ENCODE results near the gene C11orf97. TPM values are rescaled to one million over a fixed set of nuclear protein-coding genes. Genes with fewer than 3 reads are reported as not detected.
"Not testable (repeated sequence)": the region's sequence is repeated elsewhere in the genome, so short reads cannot be mapped to it uniquely, and the experiment has no call there.

C11orf97 gene
- total and polyA plus RNA-seq, 2 of the 8 experiments (the other 6 are each of a cell fraction or from before 2014, with no cell fraction given) = not detected

DNA sequence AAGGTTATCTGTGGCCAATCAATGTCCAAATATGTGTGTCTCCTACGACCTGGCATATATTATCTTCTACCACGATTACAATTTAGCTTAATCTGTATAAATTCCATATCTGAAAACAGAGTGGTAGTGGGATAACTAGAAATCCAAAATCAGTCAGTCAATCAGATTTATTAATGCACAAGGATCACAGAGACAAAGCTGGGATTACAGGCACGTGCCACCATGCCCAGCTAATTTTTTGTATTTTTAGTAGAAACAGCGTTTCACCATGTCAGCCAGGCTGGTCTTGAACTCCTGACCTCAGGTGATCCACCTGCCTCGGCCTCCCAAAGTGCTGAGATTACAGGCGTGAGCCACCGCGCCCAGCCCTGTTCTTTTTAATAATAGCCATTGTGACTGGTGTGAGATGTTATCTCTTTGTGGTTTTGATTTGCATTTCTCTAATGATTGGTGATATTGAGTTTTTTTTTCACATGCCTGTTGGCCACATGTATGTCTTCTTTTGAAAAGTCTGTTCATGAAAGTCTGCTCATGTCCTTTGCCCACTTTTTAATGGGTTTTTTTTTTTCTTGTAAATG is 43.6 kb downstream of the C11orf97 start:
- H2BK20ac ChIP-seq (ENCODE audit: low read length); H3K9me3 ChIP-seq (ENCODE audit: insufficient read depth in 2 of 2, low read depth in 1 of 2, low read length in 1 of 2); H3K4me2 ChIP-seq (ENCODE audit: insufficient read depth in 1 of 2, low read depth in 2 of 2, low read length in 2 of 2); H3K56ac ChIP-seq (replicated peaks; ENCODE audit: insufficient read length, low read depth, low read length); H2BK12ac ChIP-seq (ENCODE audit: low read depth, low read length); H3K27me3 ChIP-seq (replicated peaks in 1 of 4; ENCODE audit: control insufficient read depth in 3 of 4, extremely low read depth in 1 of 4, insufficient read depth in 3 of 4, low read length in 3 of 4); H3K79me2 ChIP-seq (ENCODE audit: control insufficient read depth in 1 of 2, insufficient read depth in 2 of 2, low read length in 2 of 2); H3K4me1 ChIP-seq (replicated peaks in 1 of 4; ENCODE audit: control insufficient read depth in 3 of 4, insufficient read depth in 4 of 4, low read length in 3 of 4); H3K36me3 ChIP-seq (ENCODE audit: control insufficient read depth in 2 of 4, insufficient read depth in 4 of 4, low read length in 3 of 4); H2BK120ac ChIP-seq (replicated peaks; ENCODE audit: low read depth, low read length); H3K4me3 ChIP-seq (ENCODE audit: extremely low read depth in 1 of 4, insufficient read depth in 2 of 4, low read depth in 3 of 4, low read length in 4 of 4); H4K5ac ChIP-seq (ENCODE audit: insufficient read length, low read depth, low read length); FAIRE-seq; H2AK5ac ChIP-seq (ENCODE audit: low read depth, low read length); H3K14ac ChIP-seq (ENCODE audit: insufficient read length); H3K27ac ChIP-seq (ENCODE audit: low read depth, low read length); H3K79me1 ChIP-seq (ENCODE audit: low read depth, low read length); H3K18ac ChIP-seq (ENCODE audit: extremely low read depth, low read length); H4K20me1 ChIP-seq (replicated peaks in 1 of 2; ENCODE audit: control insufficient read depth in 1 of 2, insufficient read depth in 2 of 2, low read length in 2 of 2); H3K9ac ChIP-seq (replicated peaks in 1 of 4; ENCODE audit: extremely low read depth in 1 of 4, low read depth in 3 of 4, low read length in 3 of 4); H4K8ac ChIP-seq (ENCODE audit: extremely low read depth, insufficient read depth, low read length); DNase-seq (ENCODE audit: low read depth in 1 of 2, low spot score in 2 of 2); H3K23ac ChIP-seq (ENCODE audit: insufficient read length); H2AFZ ChIP-seq (ENCODE audit: low read length); H2BK15ac ChIP-seq (ENCODE audit: low read length); H2BK5ac ChIP-seq (ENCODE audit: low read depth, low read length); H3K23me2 ChIP-seq (ENCODE audit: low read depth, low read length); H3K4ac ChIP-seq (replicated peaks; ENCODE audit: insufficient read length, low read depth, low read length); H4K91ac ChIP-seq (replicated peaks; ENCODE audit: insufficient read length, low read length): not testable (repeated sequence)
- ChIA-PET POLR2A (ENCODE audit: partially characterized antibody) (interaction anchor here (0.6 kb wide), 1 partner anchor 109 kb away, joined by 3 read pairs; no protein-coding TSS in a partner anchor), CTCF (ENCODE audit: partially characterized antibody) (interaction anchor here (1.0 to 1.7 kb wide), 3 partner anchors 12 to 318 kb away, joined by 3 read pairs; partner anchors contain the start of gene FUT4)
- WGBS, 2 experiments (ENCODE audit: extremely low coverage in 1 of 2, insufficient coverage in 1 of 2, insufficient read length in 1 of 2, insufficient replicate concordance in 2 of 2, low coverage in 1 of 2, low lambda C conversion rate in 2 of 2, missing lambda C conversion rate in 1 of 2) = 93% methylated on average over 8 of the region's 8 CpGs; no CpG with 5 or more reads in 1 of the 2 experiments

All from H1 (cell line).